Activated T-cell treated with anti-CD3 and anti-CD28 coated beads, Interleukin-2, amount 50 U/mL, for 4 hours (primary cell): ENCODE results near the gene TCF12. TPM values are rescaled to one million over a fixed set of nuclear protein-coding genes. Genes with fewer than 3 reads are reported as not detected.

Experiments
- ATAC-seq, 2 donors: fragments of 200-7000 bp; cut with Tn5 transposase; one replicate each; pipeline ENCODE4 v1.10.0; 2021
- DNase-seq: peaks from one replicate; pipeline ENCODE4 v3.0.0-alpha.2; 2020
- H3K27me3 Mint-ChIP-seq: one replicate; pipeline ENCODE4 v1.8.0; 2021; ENCODE audit warnings: low read depth, mixed read lengths
- H3K36me3 Mint-ChIP-seq: one replicate; pipeline ENCODE4 v1.8.0; 2022; ENCODE audit warnings: mixed read lengths; ENCODE audit not compliant: insufficient read depth
- H3K4me1 Mint-ChIP-seq: one replicate; pipeline ENCODE4 v1.8.0; 2021; ENCODE audit warnings: low read depth, mixed read lengths
- H3K4me3 Mint-ChIP-seq: one replicate; pipeline ENCODE4 v1.8.0; 2021; ENCODE audit warnings: mild to moderate bottlenecking, moderate library complexity, mixed read lengths
- H3K9me3 Mint-ChIP-seq: one replicate; pipeline ENCODE4 v1.8.0; 2021; ENCODE audit warnings: mixed read lengths
- total RNA-seq, 3 donors: library from RNA; stranded (reverse); gene quantifications; one replicate each; pipeline ENCODE4 v1.2.1, GENCODE V29; 2021

The TCF12 gene
- total RNA-seq, 3 donors from 2014 or later = 49.3 to 71.3 (median 63.5) TPM

- Mint-ChIP-seq H3K4me1 (no peaks in the 10 kb centered on the region), H3K9me3 (no peaks in the 10 kb centered on the region), H3K36me3 (peaks cover 15% of the 10 kb centered on the region), H3K27me3 (no peaks in the 10 kb centered on the region), H3K4me3 (no peak overlapping the region)
- DNase-seq = no peak
- ATAC-seq = no peak
These were observed 247.5 kb downstream of the TCF12 start for GRCh38 chr15:57165992-57166391.

GRCh38 chr15:57167821-57168395 is 249.5 kb downstream of the TCF12 start:
- no peak for DNase-seq
- H3K4me1 Mint-ChIP-seq = no peaks in the 10 kb centered on the region
- H3K4me3 Mint-ChIP-seq = no peak overlapping the region
- ATAC-seq = no peak
- peaks cover 21% of the 10 kb centered on the region for H3K36me3 Mint-ChIP-seq
- H3K9me3 Mint-ChIP-seq = no peaks in the 10 kb centered on the region
- H3K27me3 Mint-ChIP-seq = no peaks in the 10 kb centered on the region

- H3K4me1 Mint-ChIP-seq = peaks cover 2% of the 10 kb centered on the region
- peaks cover 24% of the 10 kb centered on the region for H3K36me3 Mint-ChIP-seq
- no peaks in the 10 kb centered on the region for H3K27me3 Mint-ChIP-seq
- no peak for DNase-seq
- H3K9me3 Mint-ChIP-seq = no peaks in the 10 kb centered on the region
- no peak overlapping the region for H3K4me3 Mint-ChIP-seq
- no peak for ATAC-seq
These were observed 251.2 kb downstream of the TCF12 start for GRCh38 chr15:57169643-57170042.

- H3K27me3 Mint-ChIP-seq = no peaks in the 10 kb centered on the region
- no peak overlapping the region for H3K4me3 Mint-ChIP-seq
- H3K4me1 Mint-ChIP-seq = peaks cover 2% of the 10 kb centered on the region
- peaks cover 30% of the 10 kb centered on the region for H3K36me3 Mint-ChIP-seq
- H3K9me3 Mint-ChIP-seq = no peaks in the 10 kb centered on the region
- no peak for ATAC-seq
- no peak for DNase-seq
These were observed 253.0 kb downstream of the TCF12 start for GRCh38 chr15:57171426-57171825.

- H3K36me3 Mint-ChIP-seq = peaks cover 28% of the 10 kb centered on the region
- no peak for ATAC-seq
- DNase-seq = no peak
These were observed 254.5 kb downstream of the TCF12 start for GRCh38 chr15:57172925-57173324.

GRCh38 chr15:57183041-57183440 is 264.6 kb downstream of the TCF12 start:
- Mint-ChIP-seq H3K9me3 (peaks cover 7% of the 10 kb centered on the region), H3K4me3 (no peak overlapping the region), H3K27me3 (no peaks in the 10 kb centered on the region), H3K4me1 (no peaks in the 10 kb centered on the region), H3K36me3 (peaks cover 30% of the 10 kb centered on the region)
- ATAC-seq (no peak), DNase-seq (no peak)

More at GRCh38 chr15:57172925-57173324, 254.5 kb downstream of the TCF12 start:
- H3K4me3 Mint-ChIP-seq = no peak overlapping the region
- H3K4me1 Mint-ChIP-seq = peaks cover 2% of the 10 kb centered on the region
- H3K9me3 Mint-ChIP-seq = no peaks in the 10 kb centered on the region
- no peaks in the 10 kb centered on the region for H3K27me3 Mint-ChIP-seq

- no peaks in the 10 kb centered on the region for H3K27me3 Mint-ChIP-seq
- no peak for ATAC-seq
- no peak overlapping the region for H3K4me3 Mint-ChIP-seq
- peaks cover 7% of the 10 kb centered on the region for H3K9me3 Mint-ChIP-seq
- DNase-seq = no peak
- H3K36me3 Mint-ChIP-seq = peaks cover 30% of the 10 kb centered on the region
- no peaks in the 10 kb centered on the region for H3K4me1 Mint-ChIP-seq
These were observed 265.3 kb downstream of the TCF12 start for GRCh38 chr15:57183614-57184344.

- H3K9me3 Mint-ChIP-seq = peaks cover 7% of the 10 kb centered on the region
- peaks cover 30% of the 10 kb centered on the region for H3K36me3 Mint-ChIP-seq
- no peaks in the 10 kb centered on the region for H3K4me1 Mint-ChIP-seq
- no peaks in the 10 kb centered on the region for H3K27me3 Mint-ChIP-seq
- DNase-seq (no peak), ATAC-seq (no peak)
- no peak overlapping the region for H3K4me3 Mint-ChIP-seq
These were observed 266.1 kb downstream of the TCF12 start for GRCh38 chr15:57184502-57184901.

- DNase-seq (no peak), ATAC-seq (no peak)
- Mint-ChIP-seq H3K9me3 (peaks cover 7% of the 10 kb centered on the region), H3K36me3 (peaks cover 29% of the 10 kb centered on the region), H3K4me1 (no peaks in the 10 kb centered on the region), H3K4me3 (no peak overlapping the region), H3K27me3 (no peaks in the 10 kb centered on the region)
These were observed 267.1 kb downstream of the TCF12 start for GRCh38 chr15:57185507-57186074.

GRCh38 chr15:57189466-57189865 is 271.0 kb downstream of the TCF12 start:
- H3K27me3 Mint-ChIP-seq = no peaks in the 10 kb centered on the region
- peaks cover 7% of the 10 kb centered on the region for H3K9me3 Mint-ChIP-seq
- no peak for ATAC-seq
- no peak for DNase-seq
- no peaks in the 10 kb centered on the region for H3K4me1 Mint-ChIP-seq
- peaks cover 41% of the 10 kb centered on the region for H3K36me3 Mint-ChIP-seq
- no peak overlapping the region for H3K4me3 Mint-ChIP-seq

- H3K27me3 Mint-ChIP-seq = no peaks in the 10 kb centered on the region
- peaks cover 6% of the 10 kb centered on the region for H3K9me3 Mint-ChIP-seq
- H3K36me3 Mint-ChIP-seq = peaks cover 40% of the 10 kb centered on the region
- H3K4me1 Mint-ChIP-seq = no peaks in the 10 kb centered on the region
- H3K4me3 Mint-ChIP-seq = no peak overlapping the region
- ATAC-seq (no peak), DNase-seq (no peak)
These were observed 271.8 kb downstream of the TCF12 start for GRCh38 chr15:57190208-57190607.

GRCh38 chr15:57193161-57193560 is 274.7 kb downstream of the TCF12 start:
- no peak for DNase-seq
- H3K9me3 Mint-ChIP-seq = no peaks in the 10 kb centered on the region
- H3K36me3 Mint-ChIP-seq = peaks cover 34% of the 10 kb centered on the region
- ATAC-seq = no peak
- no peaks in the 10 kb centered on the region for H3K4me1 Mint-ChIP-seq
- no peaks in the 10 kb centered on the region for H3K27me3 Mint-ChIP-seq
- no peak overlapping the region for H3K4me3 Mint-ChIP-seq

GRCh38 chr15:57195326-57195725 is 276.9 kb downstream of the TCF12 start:
- DNase-seq = no peak
- no peak overlapping the region for H3K4me3 Mint-ChIP-seq
- no peaks in the 10 kb centered on the region for H3K9me3 Mint-ChIP-seq
- ATAC-seq = no peak
- H3K4me1 Mint-ChIP-seq = no peaks in the 10 kb centered on the region
- H3K27me3 Mint-ChIP-seq = no peaks in the 10 kb centered on the region
- H3K36me3 Mint-ChIP-seq = peaks cover 37% of the 10 kb centered on the region

- Mint-ChIP-seq H3K9me3 (no peaks in the 10 kb centered on the region), H3K4me1 (no peaks in the 10 kb centered on the region), H3K27me3 (no peaks in the 10 kb centered on the region), H3K4me3 (no peak overlapping the region), H3K36me3 (peaks cover 31% of the 10 kb centered on the region)
- DNase-seq (no peak), ATAC-seq (no peak)
These were observed 278.4 kb downstream of the TCF12 start for GRCh38 chr15:57196865-57197264.

GRCh38 chr15:57198131-57198530 is 279.7 kb downstream of the TCF12 start:
- peaks cover 26% of the 10 kb centered on the region for H3K36me3 Mint-ChIP-seq
- H3K4me3 Mint-ChIP-seq = no peak overlapping the region
- DNase-seq (no peak), ATAC-seq (no peak)
- H3K27me3 Mint-ChIP-seq = no peaks in the 10 kb centered on the region
- no peaks in the 10 kb centered on the region for H3K9me3 Mint-ChIP-seq
- H3K4me1 Mint-ChIP-seq = no peaks in the 10 kb centered on the region
